ENCODE data around the gene DBNDD2. TPM values are rescaled to one million over a fixed set of nuclear protein-coding genes. Genes with fewer than 3 reads are reported as not detected.

DBNDD2 gene
- total RNA-seq, 2 experiments from 2014 or later, result 13.2 to 15.7 TPM

GRCh38 chr20:45419188-45420091 lies 11.4 kb downstream of the DBNDD2 start:
- peaks cover 49% of the 10 kb centered on the region for H3K4me1 Mint-ChIP-seq (ENCODE audit: low read depth)
- peaks cover 61% of the 10 kb centered on the region for H3K36me3 ChIP-seq (ENCODE audit: insufficient read depth, low read length)
- H3K27me3 Mint-ChIP-seq, result no peaks in the 10 kb centered on the region
- H3K36me3 Mint-ChIP-seq (ENCODE audit: low read depth), result peaks cover 72% of the 10 kb centered on the region
- no peak for TF ChIP-seq CTCF (IDR thresholded peaks at IDR 0.05)
- intact Hi-C loops (cut with DNase I, micrococcal nuclease), result loop anchor here (10.0 kb wide), 2 partner anchors 455 to 535 kb away; partner anchors contain the start of genes STK4 (in 1 of the 2), TOMM34 (in 1 of the 2) and YWHAB (in 1 of the 2)
- ChIA-PET POLR2A (interaction anchor here (4.4 kb wide), 1 partner anchor 56 kb away, joined by 78 read pairs; the partner anchor contains the start of gene SYS1), CTCF (interaction anchor here (1.4 to 7.2 kb wide), 3 partner anchors 17 to 57 kb away, joined by 3 to 51 read pairs (median 31); partner anchors contain the start of gene SYS1)
- DNase-seq (no peak), ATAC-seq (ENCODE audit: poor library complexity) (no peak)
- no peaks in the 10 kb centered on the region for H3K9me3 Mint-ChIP-seq
- H3K27me3 ChIP-seq (ENCODE audit: control insufficient read depth in 1 of 2, insufficient read depth in 2 of 2, low read length in 2 of 2), result no peaks in the 10 kb centered on the region
- no peak overlapping the region for H3K4me3 ChIP-seq (ENCODE audit: low read length)
- peaks cover 31% of the 10 kb centered on the region for H3K4me1 ChIP-seq (ENCODE audit: insufficient read depth, low read length)
- peak overlapping the region; percentile 44 for H3K27ac Mint-ChIP-seq
- peak overlapping the region; percentile 35 for H3K4me3 Mint-ChIP-seq
- no peak overlapping the region for H3K27ac ChIP-seq (ENCODE audit: low read depth in 1 of 2, low read length in 2 of 2)
- no peaks in the 10 kb centered on the region for H3K9me3 ChIP-seq (ENCODE audit: control insufficient read depth in 1 of 2, insufficient read depth in 1 of 2, low read length in 2 of 2)

DNA sequence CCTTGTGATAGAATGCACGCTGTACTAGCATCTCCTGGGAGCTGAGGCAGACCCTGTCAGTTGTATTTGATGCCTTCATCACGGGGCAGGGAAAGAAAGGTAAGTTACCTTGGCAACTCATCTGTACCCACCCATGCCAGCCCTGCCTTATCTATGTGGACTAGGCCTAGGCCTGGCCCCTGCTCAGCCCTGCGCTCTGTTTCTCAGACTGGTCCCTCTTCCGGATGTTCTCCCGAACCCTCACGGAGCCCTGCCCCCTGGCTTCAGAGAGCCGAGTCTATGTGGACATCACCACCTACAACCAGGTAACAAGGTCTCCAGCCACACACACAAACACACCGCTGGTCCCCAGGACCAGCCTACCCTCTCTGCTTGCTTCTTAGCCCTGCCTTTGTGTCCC lies 12.0 kb downstream of the DBNDD2 start:
- H3K9me3 Mint-ChIP-seq, result no peaks in the 10 kb centered on the region
- no peak overlapping the region for H3K4me3 ChIP-seq (ENCODE audit: low read length)
- CTCF ChIA-PET, result interaction anchor here (1.4 to 7.2 kb wide), 3 partner anchors 16 to 57 kb away, joined by 3 to 51 read pairs (median 31); partner anchors contain the start of gene SYS1
- H3K36me3 ChIP-seq (ENCODE audit: insufficient read depth, low read length), result peaks cover 67% of the 10 kb centered on the region
- no peak overlapping the region for H3K27ac ChIP-seq (ENCODE audit: low read depth in 1 of 2, low read length in 2 of 2)
- H3K27ac Mint-ChIP-seq, result peak overlapping the region; percentile 44
- H3K27me3 Mint-ChIP-seq, result no peaks in the 10 kb centered on the region
- peaks cover 46% of the 10 kb centered on the region for H3K4me1 Mint-ChIP-seq (ENCODE audit: low read depth)
- peaks cover 79% of the 10 kb centered on the region for H3K36me3 Mint-ChIP-seq (ENCODE audit: low read depth)
- POLR2A ChIA-PET, result no interaction called here
- no peaks in the 10 kb centered on the region for H3K27me3 ChIP-seq (ENCODE audit: control insufficient read depth in 1 of 2, insufficient read depth in 2 of 2, low read length in 2 of 2)
- H3K4me1 ChIP-seq (ENCODE audit: insufficient read depth, low read length), result peaks cover 31% of the 10 kb centered on the region
- ATAC-seq (ENCODE audit: poor library complexity), result no peak
- H3K9me3 ChIP-seq (ENCODE audit: control insufficient read depth in 1 of 2, insufficient read depth in 1 of 2, low read length in 2 of 2), result no peaks in the 10 kb centered on the region
- no peak for DNase-seq
- peak overlapping the region; percentile 35 for H3K4me3 Mint-ChIP-seq
- intact Hi-C loops (cut with DNase I, micrococcal nuclease), result no loop called here
- TF ChIP-seq CTCF (IDR thresholded peaks at IDR 0.05), result no peak

DNA sequence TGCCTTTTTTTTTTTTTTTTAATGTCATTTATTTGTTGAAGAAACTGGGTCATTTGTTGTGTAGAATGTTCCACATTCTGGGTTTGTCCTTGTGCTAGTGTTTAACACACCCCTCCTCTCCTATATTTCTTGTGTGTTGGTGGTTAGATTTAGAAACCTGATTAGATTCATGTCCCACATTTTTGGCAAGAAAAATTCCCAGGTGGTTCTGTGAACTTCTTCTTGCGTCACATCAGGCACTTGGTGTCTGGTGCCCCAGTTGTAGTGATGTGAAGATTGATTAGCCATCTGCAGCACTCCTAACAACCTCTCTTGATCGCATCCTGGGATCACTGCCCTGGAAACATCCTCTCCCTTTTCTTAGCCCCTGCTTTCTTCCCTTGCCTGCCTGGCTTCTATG lies 15.6 kb downstream of the DBNDD2 start:
- H3K27ac ChIP-seq (ENCODE audit: low read depth in 1 of 2, low read length in 2 of 2), result no peak overlapping the region
- H3K4me1 ChIP-seq (ENCODE audit: insufficient read depth, low read length), result peaks cover 8% of the 10 kb centered on the region
- Mint-ChIP-seq H3K9me3 (no peaks in the 10 kb centered on the region), H3K27ac (no peak overlapping the region), H3K27me3 (no peaks in the 10 kb centered on the region), H3K4me1 (ENCODE audit: low read depth) (peaks cover 12% of the 10 kb centered on the region), H3K36me3 (ENCODE audit: low read depth) (peaks cover 93% of the 10 kb centered on the region), H3K4me3 (no peak overlapping the region)
- H3K9me3 ChIP-seq (ENCODE audit: control insufficient read depth in 1 of 2, insufficient read depth in 1 of 2, low read length in 2 of 2), result no peaks in the 10 kb centered on the region
- H3K27me3 ChIP-seq (ENCODE audit: control insufficient read depth in 1 of 2, insufficient read depth in 2 of 2, low read length in 2 of 2), result no peaks in the 10 kb centered on the region
- no peak overlapping the region for H3K4me3 ChIP-seq (ENCODE audit: low read length)
- H3K36me3 ChIP-seq (ENCODE audit: insufficient read depth, low read length), result peaks cover 77% of the 10 kb centered on the region
- intact Hi-C loops (cut with DNase I, micrococcal nuclease), result no loop called here
- no peak for DNase-seq
- CTCF ChIA-PET, result no interaction called here
- POLR2A ChIA-PET, result no interaction called here
- TF ChIP-seq CTCF (IDR thresholded peaks at IDR 0.05), result no peak
- no peak for ATAC-seq (ENCODE audit: poor library complexity)

All from CD4-positive, alpha-beta T cell (primary cell).